HL-60 (cell line): Measurements from ENCODE around the gene CHSY3.

Experiments used
- DNase-seq, 2 experiments: peaks; one replicate each; pipeline ENCODE4 v3.0.0-alpha.2; 2010 to 2020; ENCODE audit warnings: low read depth in 1 of 2, low spot score in 1 of 2
- H3K27ac ChIP-seq: fragments of 250-450 bp; sonication (Bioruptor Pico); replicated peaks from 2 replicates; pipeline ENCODE4 v1.5.1; 2020; ENCODE audit warnings: mild to moderate bottlenecking, moderate library complexity
- H3K27me3 ChIP-seq: fragments of 250-450 bp; sonication (Bioruptor Pico); 2 replicates; pipeline ENCODE4 v1.5.1; 2021; ENCODE audit warnings: mild to moderate bottlenecking, moderate library complexity; ENCODE audit not compliant: insufficient read depth, poor library complexity, severe bottlenecking
- H3K4me3 ChIP-seq: replicated peaks from 2 replicates; pipeline ENCODE4 v1.5.1; 2011; ENCODE audit warnings: mild to moderate bottlenecking, control low read depth, low read length; ENCODE audit not compliant: insufficient read depth
- CTCF ChIP-seq: IDR thresholded peaks from one replicate; pipeline ENCODE4 v1.5.1; 2011; ENCODE audit warnings: low read length, control low read depth, inconsistent platforms; ENCODE audit not compliant: insufficient read depth
- GABPA ChIP-seq: IDR thresholded peaks from 2 replicates; pipeline ENCODE4 v1.6.1; 2012; ENCODE audit warnings: low read depth
- POLR2AphosphoS5 ChIP-seq: IDR thresholded peaks from 2 replicates; pipeline ENCODE4 v1.6.1; 2012; ENCODE audit warnings: low read depth
- REST ChIP-seq: IDR thresholded peaks from 2 replicates; pipeline ENCODE4 v1.6.1; 2012; ENCODE audit warnings: low read depth; ENCODE audit not compliant: insufficient replicate concordance
- SPI1 ChIP-seq: IDR thresholded peaks from 2 replicates; pipeline ENCODE4 v1.6.1; 2012; ENCODE audit warnings: low read depth, mild to moderate bottlenecking, borderline replicate concordance

CHSY3 gene

GRCh38 chr5:129973716-129974426, 69.6 kb downstream of the CHSY3 start:
- DNase-seq = no peak
- TF ChIP-seq POLR2AphosphoS5 (no peak), CTCF (no peak), GABPA (no peak), SPI1 (no peak), REST (no peak)
- H3K27me3 ChIP-seq = no peaks in the 10 kb centered on the region
- no peak overlapping the region for H3K27ac ChIP-seq
- H3K4me3 ChIP-seq = no peak overlapping the region

GRCh38 chr5:129977810-129978209, 73.5 kb downstream of the CHSY3 start:
- no peak for DNase-seq
- TF ChIP-seq GABPA (no peak), SPI1 (no peak), REST (no peak), POLR2AphosphoS5 (no peak), CTCF (no peak)
- Histone ChIP-seq H3K4me3 (no peak overlapping the region), H3K27ac (no peak overlapping the region), H3K27me3 (no peaks in the 10 kb centered on the region)

- DNase-seq = no peak
- Histone ChIP-seq H3K27me3 (no peaks in the 10 kb centered on the region), H3K4me3 (no peak overlapping the region), H3K27ac (no peak overlapping the region)
- TF ChIP-seq SPI1 (no peak), CTCF (no peak), POLR2AphosphoS5 (no peak), GABPA (no peak), REST (no peak)
These were observed 74.0 kb downstream of the CHSY3 start for GRCh38 chr5:129978270-129978669.
